Measurements from ENCODE around the gene AGK. TPM values are rescaled to one million over a fixed set of nuclear protein-coding genes. Genes with fewer than 3 reads are reported as not detected.

Gene AGK
- total and polyA plus RNA-seq, 4 donors: 7.2 to 13.6 (median 8.9) TPM

GRCh38 chr7:141527076-141527475 is 24.1 kb upstream of the AGK start:
- TF ChIP-seq GABPA (IDR thresholded peaks at IDR 0.05 in 1 of 2, conservative IDR thresholded peaks at IDR 0.05 in 1 of 2): no peak
- no peak for TF ChIP-seq NR2F2 (IDR thresholded peaks at IDR 0.05)
- TF ChIP-seq, protein P1, sequence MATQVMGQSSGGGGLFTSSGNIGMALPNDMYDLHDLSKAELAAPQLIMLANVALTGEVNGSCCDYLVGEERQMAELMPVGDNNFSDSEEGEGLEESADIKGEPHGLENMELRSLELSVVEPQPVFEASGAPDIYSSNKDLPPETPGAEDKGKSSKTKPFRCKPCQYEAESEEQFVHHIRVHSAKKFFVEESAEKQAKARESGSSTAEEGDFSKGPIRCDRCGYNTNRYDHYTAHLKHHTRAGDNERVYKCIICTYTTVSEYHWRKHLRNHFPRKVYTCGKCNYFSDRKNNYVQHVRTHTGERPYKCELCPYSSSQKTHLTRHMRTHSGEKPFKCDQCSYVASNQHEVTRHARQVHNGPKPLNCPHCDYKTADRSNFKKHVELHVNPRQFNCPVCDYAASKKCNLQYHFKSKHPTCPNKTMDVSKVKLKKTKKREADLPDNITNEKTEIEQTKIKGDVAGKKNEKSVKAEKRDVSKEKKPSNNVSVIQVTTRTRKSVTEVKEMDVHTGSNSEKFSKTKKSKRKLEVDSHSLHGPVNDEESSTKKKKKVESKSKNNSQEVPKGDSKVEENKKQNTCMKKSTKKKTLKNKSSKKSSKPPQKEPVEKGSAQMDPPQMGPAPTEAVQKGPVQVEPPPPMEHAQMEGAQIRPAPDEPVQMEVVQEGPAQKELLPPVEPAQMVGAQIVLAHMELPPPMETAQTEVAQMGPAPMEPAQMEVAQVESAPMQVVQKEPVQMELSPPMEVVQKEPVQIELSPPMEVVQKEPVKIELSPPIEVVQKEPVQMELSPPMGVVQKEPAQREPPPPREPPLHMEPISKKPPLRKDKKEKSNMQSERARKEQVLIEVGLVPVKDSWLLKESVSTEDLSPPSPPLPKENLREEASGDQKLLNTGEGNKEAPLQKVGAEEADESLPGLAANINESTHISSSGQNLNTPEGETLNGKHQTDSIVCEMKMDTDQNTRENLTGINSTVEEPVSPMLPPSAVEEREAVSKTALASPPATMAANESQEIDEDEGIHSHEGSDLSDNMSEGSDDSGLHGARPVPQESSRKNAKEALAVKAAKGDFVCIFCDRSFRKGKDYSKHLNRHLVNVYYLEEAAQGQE (IDR thresholded peaks at IDR 0.05): no peak
- TF ChIP-seq RXRA (IDR thresholded peaks at IDR 0.05): no peak
- no peak for TF ChIP-seq RAD21 (IDR thresholded peaks at IDR 0.05)
- no peak for TF ChIP-seq JUND (IDR thresholded peaks at IDR 0.05)
- no peak for TF ChIP-seq SP1 (IDR thresholded peaks at IDR 0.05)
- TF ChIP-seq FOXA1 (IDR thresholded peaks at IDR 0.05): no peak
- TF ChIP-seq TAF1 (conservative IDR thresholded peaks at IDR 0.05): no peak
- TF ChIP-seq ATF3 (IDR thresholded peaks at IDR 0.05): no peak
- TF ChIP-seq YY1 (IDR thresholded peaks at IDR 0.05): no peak
- Histone ChIP-seq H3K4me1 (ENCODE audit: control insufficient read depth in 4 of 4, insufficient read depth in 4 of 4, low read length in 3 of 4) (no peaks in the 10 kb centered on the region), H3K9ac (ENCODE audit: low read depth in 1 of 2, low read length in 2 of 2) (no peak overlapping the region), H3K36me3 (ENCODE audit: control insufficient read depth in 4 of 4, insufficient read depth in 3 of 4, low read depth in 1 of 4, low read length in 3 of 4) (no peaks in the 10 kb centered on the region), H3K9me3 (ENCODE audit: control insufficient read depth in 4 of 4, low read length in 3 of 4) (no peaks in the 10 kb centered on the region), H3K27ac (ENCODE audit: low read depth in 1 of 2, low read length in 2 of 2) (no peak overlapping the region), H3K27me3 (ENCODE audit: control insufficient read depth in 4 of 4, insufficient read depth in 4 of 4, low read length in 3 of 4) (no peaks in the 10 kb centered on the region), H3K4me3 (ENCODE audit: low read depth in 1 of 3, low read length in 3 of 3) (no peak overlapping the region)
- 89% methylated on average over 4 of the region's 4 CpGs for WGBS
- DNase-seq (ENCODE audit: low spot score): no peak

- no peak for DNase-seq (ENCODE audit: low spot score)
- no peak overlapping the region for H3K4me3 ChIP-seq (ENCODE audit: low read depth in 1 of 3, low read length in 3 of 3)
- no peaks in the 10 kb centered on the region for H3K4me1 ChIP-seq (ENCODE audit: control insufficient read depth in 4 of 4, insufficient read depth in 4 of 4, low read length in 3 of 4)
- H3K36me3 ChIP-seq (ENCODE audit: control insufficient read depth in 4 of 4, insufficient read depth in 3 of 4, low read depth in 1 of 4, low read length in 3 of 4): no peaks in the 10 kb centered on the region
- no peak overlapping the region for H3K27ac ChIP-seq (ENCODE audit: low read depth in 1 of 2, low read length in 2 of 2)
- 95% methylated on average over 3 of the region's 3 CpGs for WGBS
- TF ChIP-seq, protein P1 (IDR thresholded peaks at IDR 0.05): no peak
- TF ChIP-seq HNF4G (IDR thresholded peaks at IDR 0.05): no peak
- no peak for TF ChIP-seq RAD21 (IDR thresholded peaks at IDR 0.05)
- TF ChIP-seq JUND (IDR thresholded peaks at IDR 0.05): no peak
- TF ChIP-seq GABPA (IDR thresholded peaks at IDR 0.05 in 1 of 2, conservative IDR thresholded peaks at IDR 0.05 in 1 of 2): no peak
- TF ChIP-seq MAX (IDR thresholded peaks at IDR 0.05): no peak
- TF ChIP-seq EGR1 (IDR thresholded peaks at IDR 0.05; ENCODE audit: low read depth in 2 of 2): no peak
- TF ChIP-seq SP1 (IDR thresholded peaks at IDR 0.05): no peak
- TF ChIP-seq, protein P2, sequence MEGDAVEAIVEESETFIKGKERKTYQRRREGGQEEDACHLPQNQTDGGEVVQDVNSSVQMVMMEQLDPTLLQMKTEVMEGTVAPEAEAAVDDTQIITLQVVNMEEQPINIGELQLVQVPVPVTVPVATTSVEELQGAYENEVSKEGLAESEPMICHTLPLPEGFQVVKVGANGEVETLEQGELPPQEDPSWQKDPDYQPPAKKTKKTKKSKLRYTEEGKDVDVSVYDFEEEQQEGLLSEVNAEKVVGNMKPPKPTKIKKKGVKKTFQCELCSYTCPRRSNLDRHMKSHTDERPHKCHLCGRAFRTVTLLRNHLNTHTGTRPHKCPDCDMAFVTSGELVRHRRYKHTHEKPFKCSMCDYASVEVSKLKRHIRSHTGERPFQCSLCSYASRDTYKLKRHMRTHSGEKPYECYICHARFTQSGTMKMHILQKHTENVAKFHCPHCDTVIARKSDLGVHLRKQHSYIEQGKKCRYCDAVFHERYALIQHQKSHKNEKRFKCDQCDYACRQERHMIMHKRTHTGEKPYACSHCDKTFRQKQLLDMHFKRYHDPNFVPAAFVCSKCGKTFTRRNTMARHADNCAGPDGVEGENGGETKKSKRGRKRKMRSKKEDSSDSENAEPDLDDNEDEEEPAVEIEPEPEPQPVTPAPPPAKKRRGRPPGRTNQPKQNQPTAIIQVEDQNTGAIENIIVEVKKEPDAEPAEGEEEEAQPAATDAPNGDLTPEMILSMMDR (IDR thresholded peaks at IDR 0.05; ENCODE audit: low read depth, low read length, missing input control): no peak
- TF ChIP-seq RXRA (IDR thresholded peaks at IDR 0.05): no peak
- TF ChIP-seq NR2F2 (IDR thresholded peaks at IDR 0.05): no peak
- TF ChIP-seq TAF1 (conservative IDR thresholded peaks at IDR 0.05): no peak
- no peak for TF ChIP-seq ATF3 (IDR thresholded peaks at IDR 0.05)
- H3K27me3 ChIP-seq (ENCODE audit: control insufficient read depth in 4 of 4, insufficient read depth in 4 of 4, low read length in 3 of 4): no peaks in the 10 kb centered on the region
- H3K9me3 ChIP-seq (ENCODE audit: control insufficient read depth in 4 of 4, low read length in 3 of 4): no peaks in the 10 kb centered on the region
- H3K9ac ChIP-seq (ENCODE audit: low read depth in 1 of 2, low read length in 2 of 2): no peak overlapping the region
Observed at GRCh38 chr7:141528399-141528798, 22.8 kb upstream of the AGK start.
